Stimulated activated CD4-positive, alpha-beta T cell treated with anti-CD3 and anti-CD28 coated beads, Interleukin-1b, Interleukin-23, amount 100 ng/mL, for 24 hours (primary cell): ENCODE results near the gene ENTR1.
"Not testable (repeated sequence)": the region's sequence is repeated elsewhere in the genome, so short reads cannot be mapped to it uniquely, and the experiment has no call there.

Experiments
- DNase-seq, 4 experiments: peaks; one replicate each; pipeline ENCODE4 v3.0.0-alpha.2; 2020; ENCODE audit warnings: low read depth in 4 of 4, low spot score in 1 of 4

Gene ENTR1

DNA sequence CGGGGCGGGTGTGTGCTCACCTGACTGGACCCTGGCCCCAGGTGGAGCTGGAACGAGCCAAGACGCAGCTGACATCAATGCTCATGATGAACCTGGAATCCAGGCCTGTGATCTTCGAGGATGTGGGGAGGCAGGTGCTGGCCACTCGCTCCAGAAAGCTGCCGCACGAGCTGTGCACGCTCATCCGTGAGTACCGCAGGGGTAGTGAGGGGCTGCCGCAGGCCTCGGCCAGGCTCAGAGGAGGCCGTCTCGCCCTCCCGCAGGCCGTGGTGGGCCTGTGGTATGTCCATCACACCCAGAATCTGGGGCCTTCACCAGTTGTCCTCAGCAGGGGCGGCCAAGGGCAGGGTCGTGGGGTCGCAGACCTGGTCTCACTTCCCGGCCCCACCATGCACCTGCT lies 11.4 kb upstream of the ENTR1 start:
- no peak for DNase-seq

- no peak for DNase-seq
Measured at GRCh38 chr9:136419092-136419420, 8.6 kb upstream of the ENTR1 start.

GRCh38 chr9:136418182-136419091 lies 8.0 kb upstream of the ENTR1 start:
- no peak for DNase-seq

DNA sequence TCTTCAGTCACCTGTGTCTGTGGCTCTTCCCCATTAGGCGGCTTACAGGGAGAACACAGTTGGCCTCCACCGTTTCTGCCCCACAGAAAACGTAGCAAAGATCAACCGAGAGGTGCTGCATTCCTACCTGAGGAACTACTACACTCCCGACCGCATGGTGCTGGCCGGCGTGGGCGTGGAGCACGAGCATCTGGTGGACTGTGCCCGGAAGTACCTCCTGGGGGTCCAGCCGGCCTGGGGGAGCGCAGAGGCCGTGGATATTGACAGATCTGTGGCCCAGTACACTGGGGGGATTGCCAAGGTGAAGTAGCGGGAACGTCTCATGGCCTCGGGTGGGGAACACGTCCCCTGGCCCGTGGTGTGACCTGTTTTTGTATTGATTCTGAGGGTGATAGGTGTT lies 6.5 kb upstream of the ENTR1 start:
- DNase-seq, result no peak

- DNase-seq, result no peak
Measured at GRCh38 chr9:136416427-136416826, 6.0 kb upstream of the ENTR1 start.

GRCh38 chr9:136412962-136413361 lies 2.5 kb upstream of the ENTR1 start:
- no peak for DNase-seq

DNA sequence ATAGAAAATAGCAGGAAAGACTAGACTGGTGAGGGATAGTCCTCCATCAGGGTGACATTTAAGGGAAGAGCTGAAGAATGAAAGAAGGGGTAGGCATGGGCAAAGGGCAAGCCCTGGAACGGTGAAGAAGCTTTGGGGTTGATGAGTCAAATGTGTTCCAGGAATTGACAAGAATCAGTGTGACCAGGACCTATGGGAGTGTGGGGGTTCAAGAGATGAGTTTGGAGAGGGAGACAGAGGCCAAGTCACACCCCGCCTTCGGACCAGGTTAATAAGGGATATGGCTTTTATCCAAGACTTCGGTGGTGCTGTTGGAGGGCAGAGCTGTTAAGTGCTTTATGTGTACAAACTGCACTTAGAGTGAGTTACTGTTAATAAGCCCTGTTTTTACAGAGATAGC lies 964 bp upstream of the ENTR1 start:
- no peak for DNase-seq

DNA sequence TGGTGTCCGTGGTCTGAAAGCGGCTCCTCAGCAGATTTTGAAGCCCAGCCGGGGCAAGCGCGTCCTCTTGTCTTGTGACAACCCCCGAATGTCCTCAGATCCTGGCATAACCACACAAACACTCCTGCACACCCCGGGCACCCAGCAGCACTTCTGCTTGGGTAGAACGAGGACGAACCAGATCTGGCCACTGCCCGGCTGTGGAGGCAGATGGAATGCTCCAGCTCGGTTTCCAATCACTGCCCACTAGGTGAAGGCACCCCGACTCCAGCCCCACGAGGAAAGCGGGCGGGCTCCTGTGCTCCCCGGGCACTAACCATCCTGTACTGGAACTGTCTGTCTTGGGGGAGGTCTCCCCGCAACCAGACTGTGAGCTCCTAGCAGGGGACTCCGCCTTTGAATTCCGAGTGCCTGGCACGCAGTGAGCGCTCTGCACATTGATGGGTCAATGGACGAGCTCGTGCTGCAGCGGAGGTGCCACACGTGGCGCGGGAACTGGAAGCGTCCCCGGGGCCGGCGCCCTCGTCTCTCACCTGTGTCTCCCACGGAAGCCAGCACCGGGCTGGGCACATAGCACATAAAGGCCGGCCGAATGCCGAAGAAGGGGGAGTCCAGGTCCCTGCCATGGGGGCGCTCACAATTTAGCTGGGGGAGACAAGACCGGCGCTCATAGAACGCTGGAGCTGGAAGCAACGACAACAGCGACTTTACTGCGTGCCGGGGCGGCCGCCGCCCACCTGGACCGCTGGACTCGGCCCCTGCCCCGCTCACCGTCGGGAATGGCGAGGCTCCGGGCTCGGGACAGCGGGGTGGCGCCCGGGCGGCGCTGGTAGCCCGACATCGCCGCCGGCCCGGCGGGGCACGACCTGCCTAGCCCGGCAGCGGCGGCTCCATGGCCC lies 608 bp downstream of the ENTR1 start:
- DNase-seq, result peak in 1 of 4 experiments; percentile 28

- DNase-seq, result no peak
Measured at GRCh38 chr9:136407911-136408310, 2.5 kb downstream of the ENTR1 start.

DNA sequence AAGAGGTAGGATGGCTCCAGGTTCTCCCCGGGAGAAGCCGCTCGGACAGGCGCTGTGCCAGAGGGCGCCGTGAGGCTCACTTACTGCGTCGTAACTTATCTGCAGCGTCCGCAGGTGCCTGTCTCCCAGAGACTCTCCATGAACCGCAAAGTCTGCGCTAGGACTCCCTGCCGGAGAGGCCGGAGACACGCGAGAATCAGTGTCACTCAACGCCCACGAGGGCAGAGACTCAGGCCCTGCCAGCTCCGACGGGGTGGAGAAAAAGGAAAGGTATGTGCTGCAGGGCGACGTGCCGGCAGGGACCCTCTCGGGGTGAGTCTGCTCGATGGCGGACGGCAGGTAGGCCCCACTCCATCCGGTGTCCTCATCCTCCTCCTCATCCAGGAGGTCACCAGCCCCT lies 3.4 kb downstream of the ENTR1 start:
- DNase-seq, result not testable (repeated sequence)

DNA sequence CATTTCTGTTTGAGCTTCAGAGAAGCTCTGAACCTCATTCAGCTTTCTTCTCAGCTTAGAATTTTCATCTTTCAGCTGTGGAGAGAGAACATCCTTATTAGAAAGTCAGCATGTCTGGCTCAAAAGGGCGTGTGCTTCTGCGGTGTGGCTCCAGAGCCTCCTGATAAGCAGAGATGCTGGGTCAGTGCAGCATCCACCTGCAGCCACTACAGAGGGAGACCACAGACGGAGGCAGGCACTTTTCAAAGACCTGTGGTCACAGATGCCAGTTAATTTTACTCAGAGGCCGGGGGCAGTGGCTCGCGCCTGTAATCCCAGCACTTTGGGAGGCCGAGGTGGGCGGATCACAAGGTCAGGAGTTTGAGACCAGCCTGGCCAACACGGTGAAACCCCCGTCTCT lies 4.5 kb downstream of the ENTR1 start:
- DNase-seq, result not testable (repeated sequence)

GRCh38 chr9:136405481-136405880 lies 4.9 kb downstream of the ENTR1 start:
- DNase-seq, result no peak

- no peak for DNase-seq
Measured at GRCh38 chr9:136404801-136405136, 5.6 kb downstream of the ENTR1 start.

DNA sequence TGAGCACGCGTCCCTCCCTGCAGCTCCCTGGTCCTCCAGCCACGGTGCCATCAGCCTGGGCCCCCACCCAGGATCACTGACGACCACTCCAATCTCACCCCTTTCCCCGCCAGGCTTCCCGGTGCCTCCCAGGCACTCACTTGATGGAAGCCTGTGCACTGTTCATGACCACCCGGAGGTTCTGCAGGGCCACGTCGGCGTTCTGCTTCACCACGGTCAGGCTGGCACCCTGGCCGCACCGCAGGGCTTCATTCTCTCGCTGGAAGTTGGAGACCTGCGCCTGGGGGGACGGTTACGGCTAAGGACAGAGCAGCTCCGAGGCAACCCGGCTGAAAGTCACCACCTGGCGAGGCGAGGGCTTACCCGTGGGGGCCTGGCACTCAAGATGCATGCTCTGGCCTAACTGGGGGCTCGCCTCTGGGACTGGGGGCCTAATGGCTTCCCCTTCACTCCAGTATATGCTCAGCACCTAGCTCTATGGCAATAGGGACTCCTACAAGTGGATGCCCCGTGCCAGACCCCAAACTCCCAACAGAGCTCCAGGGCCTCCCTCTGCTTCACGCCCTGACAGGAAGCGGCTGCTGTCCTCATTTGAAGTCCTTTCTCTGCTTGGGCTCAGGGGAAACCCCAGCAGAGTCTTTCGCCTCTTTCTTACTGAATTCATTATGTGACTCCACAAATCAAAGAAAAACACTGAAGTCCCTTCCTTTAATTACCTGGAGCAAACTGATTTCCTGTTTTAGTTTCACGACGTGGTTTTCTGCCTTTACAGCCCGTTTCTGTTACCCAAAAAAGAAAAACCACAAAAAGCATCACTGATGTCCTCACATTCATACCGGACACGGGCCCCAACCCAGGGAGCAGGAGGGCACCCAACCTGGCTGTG lies 6.3 kb downstream of the ENTR1 start:
- peak in 1 of 4 experiments; percentile 25 for DNase-seq

- DNase-seq, result peak in 3 of 4 experiments; percentile 37 to 69 (median 58)
Measured at GRCh38 chr9:136403538-136403914, 6.9 kb downstream of the ENTR1 start.

DNA sequence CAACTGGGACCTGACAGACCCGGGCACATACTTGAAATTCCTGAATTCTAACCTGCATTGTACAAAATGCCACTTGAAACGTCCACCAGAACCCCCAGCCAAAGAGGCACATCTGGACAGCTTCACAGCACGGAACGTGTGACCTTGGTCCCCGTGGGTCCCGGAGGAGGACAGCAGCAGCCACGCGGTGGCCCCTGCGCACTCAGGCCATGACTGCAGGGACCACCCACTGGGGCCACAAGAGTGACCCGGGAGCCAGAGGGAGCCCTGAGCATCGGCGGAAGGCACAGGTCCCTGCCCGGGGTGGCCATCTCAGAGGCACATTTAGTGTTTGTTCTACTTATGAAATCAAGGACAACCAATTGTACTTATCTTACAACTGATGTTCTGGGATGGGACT lies 8.3 kb downstream of the ENTR1 start:
- DNase-seq, result no peak

GRCh38 chr9:136401173-136401922 lies 9.1 kb downstream of the ENTR1 start:
- DNase-seq, result no peak

GRCh38 chr9:136400038-136400834 lies 10.2 kb downstream of the ENTR1 start, which contains the start of gene SNAPC4:
SNAPC4 (minus strand) TSS chr9:136400170; CDS start chr9:136398428, 1,742 bp downstream.
- DNase-seq, result peak; percentile 66 to 84 (median 78)

DNA sequence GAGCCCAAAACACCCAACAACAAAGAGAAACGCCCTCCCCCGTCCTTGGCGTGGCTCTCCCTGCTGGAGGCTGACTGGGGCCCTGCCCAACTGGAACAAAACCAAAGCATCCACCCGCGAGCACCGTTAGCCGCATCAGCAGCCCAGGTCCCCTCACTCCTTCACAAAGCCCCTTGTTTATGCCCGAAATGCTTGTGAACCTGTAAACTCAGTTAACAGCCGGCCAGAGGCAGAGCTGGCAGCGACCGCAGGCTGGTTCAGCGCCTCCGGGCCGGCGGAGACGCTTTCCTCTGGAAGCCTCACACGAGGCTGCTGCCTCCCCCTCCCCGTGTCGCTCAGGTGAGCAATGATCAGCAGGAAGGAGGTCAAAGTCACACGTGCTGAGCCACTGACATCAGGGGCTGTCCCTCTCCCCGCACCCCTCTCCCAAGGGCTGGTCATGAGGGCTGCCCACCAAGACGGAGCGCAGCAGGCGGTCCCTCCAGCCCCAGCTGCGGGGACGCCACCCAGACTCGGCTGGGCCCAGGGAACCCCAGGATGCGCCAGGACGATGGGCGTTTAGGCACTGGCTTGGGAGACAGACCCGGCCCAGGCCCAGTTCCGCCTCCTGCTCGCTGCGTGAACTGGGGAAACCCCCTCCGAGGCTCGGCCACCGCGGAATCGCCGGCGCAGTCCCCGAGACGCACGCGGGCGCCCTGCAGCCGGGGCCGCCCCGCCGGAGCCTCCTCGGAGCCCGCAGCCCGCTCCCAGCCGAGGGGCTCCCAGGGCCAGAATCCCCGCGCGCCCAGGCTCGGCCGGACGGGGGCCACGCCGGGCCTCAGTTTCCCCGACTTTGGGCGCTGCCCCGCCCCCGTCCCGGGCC lies 11.0 kb downstream of the ENTR1 start:
- peak in 1 of 4 experiments; percentile 25 for DNase-seq
